Neural cell (in vitro differentiated cells): ENCODE results near the gene LIMCH1. TPM values are rescaled to one million over a fixed set of nuclear protein-coding genes. Genes with fewer than 3 reads are reported as not detected.

Experiments used
- H2AFZ ChIP-seq: fragments of 200-600, 300-800 bp; sonication (generic), shearing (Covaris generic); 2 replicates; pipeline ENCODE4 v1.6.0; 2014; ENCODE audit warnings: low read depth, mild to moderate bottlenecking, antibody characterized with exemption, low read length, moderate library complexity
- H3F3A ChIP-seq: fragments of 200-600 bp; shearing (Covaris generic); 2 replicates; pipeline ENCODE4 v1.6.1; 2016; ENCODE audit warnings: mild to moderate bottlenecking, moderate library complexity, mixed read lengths, antibody characterized with exemption, low read length; ENCODE audit not compliant: insufficient read depth, poor library complexity, severe bottlenecking
- H3K27ac ChIP-seq: fragments of 200-600, 300-800 bp; sonication (generic), shearing (Covaris generic); 2 replicates; pipeline ENCODE4 v1.5.1; 2014; ENCODE audit warnings: mild to moderate bottlenecking, low read length, moderate library complexity
- H3K27me3 ChIP-seq: fragments of 300-800, 200-600 bp; sonication (generic), shearing (Covaris generic); 2 replicates; pipeline ENCODE4 v1.6.0; 2014; ENCODE audit warnings: mild to moderate bottlenecking, low read depth, low read length, moderate library complexity; ENCODE audit not compliant: insufficient read depth
- H3K36me3 ChIP-seq: fragments of 300-800, 200-600 bp; sonication (generic), shearing (Covaris generic); 2 replicates; pipeline ENCODE4 v1.5.1; 2014; ENCODE audit warnings: mild to moderate bottlenecking, antibody characterized with exemption, low read length, moderate library complexity; ENCODE audit not compliant: insufficient read depth
- H3K4me2 ChIP-seq: fragments of 300-800, 200-600 bp; sonication (generic), shearing (Covaris generic); 2 replicates; pipeline ENCODE4 v1.6.0; 2014; ENCODE audit warnings: mild to moderate bottlenecking, low read length
- H3K4me3 ChIP-seq: fragments of 300-800, 200-600 bp; sonication (generic), shearing (Covaris generic); 2 replicates; pipeline ENCODE4 v1.5.1; 2014; ENCODE audit warnings: mild to moderate bottlenecking, low read length, moderate library complexity
- H3K79me2 ChIP-seq: fragments of 200-600 bp; shearing (Covaris generic); replicated peaks from 2 replicates; pipeline ENCODE4 v1.6.0; 2014; ENCODE audit warnings: mild to moderate bottlenecking, low read length, moderate library complexity; ENCODE audit not compliant: insufficient read depth
- H3K9ac ChIP-seq: fragments of 300-800, 200-600 bp; sonication (generic), shearing (Covaris generic); 2 replicates; pipeline ENCODE4 v1.6.1; 2016; ENCODE audit warnings: mild to moderate bottlenecking, low read length, mixed read lengths
- H3K9me2 ChIP-seq: fragments of 200-600 bp; shearing (Covaris generic); 2 replicates; pipeline ENCODE4 v1.6.1; 2016; ENCODE audit warnings: mild to moderate bottlenecking, low read length, mixed read lengths; ENCODE audit not compliant: insufficient read depth
- H3K9me3 ChIP-seq: fragments of 200-600, 300-800 bp; sonication (generic), shearing (Covaris generic); 2 replicates; pipeline ENCODE4 v1.6.1; 2016; ENCODE audit warnings: mild to moderate bottlenecking, mixed run types, low read length, moderate library complexity, mixed read lengths
- H4K20me1 ChIP-seq: fragments of 200-600 bp; shearing (Covaris generic); 2 replicates; pipeline ENCODE4 v1.6.1; 2016; ENCODE audit warnings: mild to moderate bottlenecking, mixed run types; ENCODE audit not compliant: insufficient read depth
- EP300 ChIP-seq: fragments of 450-650 bp; conservative IDR thresholded peaks from 2 replicates; pipeline ENCODE4 v1.6.1; 2014; ENCODE audit warnings: antibody characterized with exemption, mild to moderate bottlenecking, moderate library complexity; ENCODE audit not compliant: poor library complexity, severe bottlenecking
- EZH2 ChIP-seq: fragments of 200-600, 300-800 bp; shearing (Covaris generic), sonication (generic); IDR thresholded peaks from 2 replicates; pipeline ENCODE4 v1.6.1; 2014; ENCODE audit warnings: antibody characterized with exemption, low read length, borderline replicate concordance, mild to moderate bottlenecking; ENCODE audit not compliant: insufficient read depth, poor library complexity, severe bottlenecking
- MXI1 ChIP-seq: fragments of 450-650 bp; conservative IDR thresholded peaks from 2 replicates; pipeline ENCODE4 v1.6.1; 2014; ENCODE audit warnings: antibody characterized with exemption, mild to moderate bottlenecking; ENCODE audit not compliant: poor library complexity, severe bottlenecking
- POLR2AphosphoS5 ChIP-seq: IDR thresholded peaks from 2 replicates; pipeline ENCODE4 v1.6.1; 2012
- RAD21 ChIP-seq: fragments of 450-650 bp; conservative IDR thresholded peaks from 2 replicates; pipeline ENCODE4 v1.6.1; 2014; ENCODE audit warnings: antibody characterized with exemption, mild to moderate bottlenecking, moderate library complexity
- SMC3 ChIP-seq: fragments of 450-650 bp; conservative IDR thresholded peaks from 2 replicates; pipeline ENCODE4 v1.6.1; 2014; ENCODE audit warnings: antibody characterized with exemption, mild to moderate bottlenecking, moderate library complexity; ENCODE audit not compliant: poor library complexity
- TAF1 ChIP-seq: IDR thresholded peaks from 2 replicates; pipeline ENCODE4 v1.6.1; 2012; ENCODE audit warnings: low read depth
- polyA plus RNA-seq: library from polyadenylated mRNA; depleted of rRNA; stranded (reverse); fragments of >200 nt; gene quantifications from 2 replicates; pipeline ENCODE4 v1.2.3, GENCODE V29; 2014
- TF ChIP-seq, protein P1 (sequence below): IDR thresholded peaks from 2 replicates; pipeline ENCODE4 v1.6.1; 2012; ENCODE audit warnings: borderline replicate concordance
- TF ChIP-seq, protein P2 (sequence below): fragments of 450-650 bp; IDR thresholded peaks from 2 replicates; pipeline ENCODE4 v1.5.1; 2014; ENCODE audit warnings: antibody characterized with exemption, mild to moderate bottlenecking, moderate library complexity; ENCODE audit not compliant: poor library complexity, severe bottlenecking

Gene LIMCH1
- polyA plus RNA-seq, 1 donor from 2014 or later = 9.1 TPM

DNA sequence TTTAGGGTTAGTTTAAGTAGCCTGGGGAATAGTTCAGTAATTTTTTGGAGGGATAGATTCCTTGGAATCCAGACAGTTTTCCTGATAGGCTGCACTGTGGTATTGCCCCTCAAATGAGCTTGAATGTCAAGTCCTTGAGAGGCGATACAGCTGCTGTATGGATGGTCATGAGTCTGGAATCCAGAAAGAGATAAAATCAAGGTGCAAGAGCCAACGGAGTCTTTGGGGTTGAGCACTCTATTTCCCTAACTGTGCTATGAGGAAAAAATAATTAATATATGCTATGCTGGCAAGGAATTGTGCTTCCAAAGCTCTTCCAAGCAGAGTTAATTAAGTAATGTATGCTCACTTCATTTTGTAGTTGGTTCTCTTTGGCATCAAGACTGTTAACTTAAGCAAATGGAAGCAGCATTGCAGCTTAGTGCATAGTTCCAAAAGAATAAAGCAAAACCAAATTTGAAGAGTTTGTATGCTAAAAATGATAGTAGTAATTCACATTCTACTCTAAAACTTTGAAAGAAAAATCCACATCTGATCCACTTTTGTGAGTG, 48.8 kb downstream of the LIMCH1 start:
- peaks cover 10% of the 10 kb centered on the region for H3K9me3 ChIP-seq
- no peaks in the 10 kb centered on the region for H4K20me1 ChIP-seq
- no peaks in the 10 kb centered on the region for H3K79me2 ChIP-seq
- TF ChIP-seq TAF1 (no peak), SMC3 (no peak), MXI1 (no peak), EP300 (no peak), RAD21 (no peak), POLR2AphosphoS5 (no peak), EZH2 (no peak)
- TF ChIP-seq, protein P1, sequence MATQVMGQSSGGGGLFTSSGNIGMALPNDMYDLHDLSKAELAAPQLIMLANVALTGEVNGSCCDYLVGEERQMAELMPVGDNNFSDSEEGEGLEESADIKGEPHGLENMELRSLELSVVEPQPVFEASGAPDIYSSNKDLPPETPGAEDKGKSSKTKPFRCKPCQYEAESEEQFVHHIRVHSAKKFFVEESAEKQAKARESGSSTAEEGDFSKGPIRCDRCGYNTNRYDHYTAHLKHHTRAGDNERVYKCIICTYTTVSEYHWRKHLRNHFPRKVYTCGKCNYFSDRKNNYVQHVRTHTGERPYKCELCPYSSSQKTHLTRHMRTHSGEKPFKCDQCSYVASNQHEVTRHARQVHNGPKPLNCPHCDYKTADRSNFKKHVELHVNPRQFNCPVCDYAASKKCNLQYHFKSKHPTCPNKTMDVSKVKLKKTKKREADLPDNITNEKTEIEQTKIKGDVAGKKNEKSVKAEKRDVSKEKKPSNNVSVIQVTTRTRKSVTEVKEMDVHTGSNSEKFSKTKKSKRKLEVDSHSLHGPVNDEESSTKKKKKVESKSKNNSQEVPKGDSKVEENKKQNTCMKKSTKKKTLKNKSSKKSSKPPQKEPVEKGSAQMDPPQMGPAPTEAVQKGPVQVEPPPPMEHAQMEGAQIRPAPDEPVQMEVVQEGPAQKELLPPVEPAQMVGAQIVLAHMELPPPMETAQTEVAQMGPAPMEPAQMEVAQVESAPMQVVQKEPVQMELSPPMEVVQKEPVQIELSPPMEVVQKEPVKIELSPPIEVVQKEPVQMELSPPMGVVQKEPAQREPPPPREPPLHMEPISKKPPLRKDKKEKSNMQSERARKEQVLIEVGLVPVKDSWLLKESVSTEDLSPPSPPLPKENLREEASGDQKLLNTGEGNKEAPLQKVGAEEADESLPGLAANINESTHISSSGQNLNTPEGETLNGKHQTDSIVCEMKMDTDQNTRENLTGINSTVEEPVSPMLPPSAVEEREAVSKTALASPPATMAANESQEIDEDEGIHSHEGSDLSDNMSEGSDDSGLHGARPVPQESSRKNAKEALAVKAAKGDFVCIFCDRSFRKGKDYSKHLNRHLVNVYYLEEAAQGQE = no peak
- TF ChIP-seq, protein P2, sequence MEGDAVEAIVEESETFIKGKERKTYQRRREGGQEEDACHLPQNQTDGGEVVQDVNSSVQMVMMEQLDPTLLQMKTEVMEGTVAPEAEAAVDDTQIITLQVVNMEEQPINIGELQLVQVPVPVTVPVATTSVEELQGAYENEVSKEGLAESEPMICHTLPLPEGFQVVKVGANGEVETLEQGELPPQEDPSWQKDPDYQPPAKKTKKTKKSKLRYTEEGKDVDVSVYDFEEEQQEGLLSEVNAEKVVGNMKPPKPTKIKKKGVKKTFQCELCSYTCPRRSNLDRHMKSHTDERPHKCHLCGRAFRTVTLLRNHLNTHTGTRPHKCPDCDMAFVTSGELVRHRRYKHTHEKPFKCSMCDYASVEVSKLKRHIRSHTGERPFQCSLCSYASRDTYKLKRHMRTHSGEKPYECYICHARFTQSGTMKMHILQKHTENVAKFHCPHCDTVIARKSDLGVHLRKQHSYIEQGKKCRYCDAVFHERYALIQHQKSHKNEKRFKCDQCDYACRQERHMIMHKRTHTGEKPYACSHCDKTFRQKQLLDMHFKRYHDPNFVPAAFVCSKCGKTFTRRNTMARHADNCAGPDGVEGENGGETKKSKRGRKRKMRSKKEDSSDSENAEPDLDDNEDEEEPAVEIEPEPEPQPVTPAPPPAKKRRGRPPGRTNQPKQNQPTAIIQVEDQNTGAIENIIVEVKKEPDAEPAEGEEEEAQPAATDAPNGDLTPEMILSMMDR = no peak
- no peak overlapping the region for H3K4me2 ChIP-seq
- H3K9ac ChIP-seq = no peak overlapping the region
- no peaks in the 10 kb centered on the region for H3K36me3 ChIP-seq
- no peaks in the 10 kb centered on the region for H3F3A ChIP-seq
- no peak overlapping the region for H3K27ac ChIP-seq
- no peak overlapping the region for H2AFZ ChIP-seq
- H3K27me3 ChIP-seq = no peaks in the 10 kb centered on the region
- H3K9me2 ChIP-seq = no peaks in the 10 kb centered on the region
- H3K4me3 ChIP-seq = no peak overlapping the region

DNA sequence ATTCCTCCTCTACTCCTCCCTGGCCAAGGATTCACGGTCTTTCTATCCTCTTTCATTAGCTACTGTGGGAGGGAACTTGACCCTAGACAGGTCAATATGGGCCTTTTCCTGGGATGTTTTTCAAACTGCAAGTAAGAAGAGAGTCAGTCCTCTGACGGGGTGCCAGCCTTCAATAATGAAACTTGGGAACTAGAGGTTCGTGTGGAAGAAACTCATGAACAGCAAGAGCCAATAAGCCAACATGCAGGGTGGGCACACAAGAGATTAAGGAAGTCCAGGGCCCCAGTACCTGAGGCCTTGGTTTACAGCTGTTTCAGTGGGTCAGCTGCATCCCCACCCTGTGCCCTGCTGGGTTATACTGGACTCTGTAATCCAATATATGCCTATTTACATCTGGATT, 49.3 kb downstream of the LIMCH1 start:
- TF ChIP-seq EZH2 (no peak), SMC3 (no peak), RAD21 (no peak), MXI1 (no peak), POLR2AphosphoS5 (no peak), TAF1 (no peak)
- TF ChIP-seq, protein P1 = no peak
- TF ChIP-seq, protein P2 = no peak
- H4K20me1 ChIP-seq = no peaks in the 10 kb centered on the region
- no peak overlapping the region for H3K4me2 ChIP-seq
- H3K9me3 ChIP-seq = peaks cover 10% of the 10 kb centered on the region
- no peaks in the 10 kb centered on the region for H3F3A ChIP-seq
- no peak overlapping the region for H3K27ac ChIP-seq
- H3K4me3 ChIP-seq = no peak overlapping the region
- no peak overlapping the region for H2AFZ ChIP-seq
- no peaks in the 10 kb centered on the region for H3K79me2 ChIP-seq
- H3K9me2 ChIP-seq = no peaks in the 10 kb centered on the region
- no peaks in the 10 kb centered on the region for H3K27me3 ChIP-seq
- no peak overlapping the region for H3K9ac ChIP-seq
- no peaks in the 10 kb centered on the region for H3K36me3 ChIP-seq
